NB4 (cell line): ENCODE measurements around the gene ATXN7L1.

Experiments
- DNase-seq: peaks from one replicate; pipeline ENCODE4 v3.0.0; 2010; ENCODE audit warnings: low read depth
- H3K4me3 ChIP-seq: one replicate; pipeline ENCODE4 v1.5.1; 2011; ENCODE audit warnings: mild to moderate bottlenecking, low read depth, low read length, moderate library complexity
- CTCF ChIP-seq: IDR thresholded peaks from one replicate; pipeline ENCODE4 v1.5.1; 2012; ENCODE audit warnings: low read depth, low read length
- MAX ChIP-seq: IDR thresholded peaks from 2 replicates; pipeline ENCODE4 v1.6.1; 2011; ENCODE audit warnings: low read depth, low read length
- MYC ChIP-seq: IDR thresholded peaks from 2 replicates; pipeline ENCODE4 v1.6.1; 2011; ENCODE audit warnings: low read depth, low read length
- POLR2A ChIP-seq: IDR thresholded peaks from 2 replicates; pipeline ENCODE4 v1.6.1; 2011; ENCODE audit warnings: mild to moderate bottlenecking; ENCODE audit not compliant: insufficient read length; ENCODE audit errors: extremely low read depth

ATXN7L1 gene

GRCh38 chr7:105879782-105880181 is 3.4 kb upstream of the ATXN7L1 start:
- no peak for TF ChIP-seq POLR2A
- TF ChIP-seq MAX, result no peak
- TF ChIP-seq MYC, result no peak
- no peak for TF ChIP-seq CTCF
- H3K4me3 ChIP-seq, result no peak overlapping the region
- no peak for DNase-seq

GRCh38 chr7:105878746-105879605 is 2.6 kb upstream of the ATXN7L1 start:
- TF ChIP-seq POLR2A (no peak), MYC (no peak), MAX (no peak), CTCF (no peak)
- no peak for DNase-seq
- H3K4me3 ChIP-seq, result no peak overlapping the region

GRCh38 chr7:105877736-105878135 is 1.3 kb upstream of the ATXN7L1 start:
- TF ChIP-seq MYC (no peak), POLR2A (no peak), CTCF (no peak), MAX (no peak)
- no peak overlapping the region for H3K4me3 ChIP-seq
- DNase-seq, result no peak

- peak; percentile 28 for DNase-seq
- peak overlapping the region; percentile 19 for H3K4me3 ChIP-seq
Observed at GRCh38 chr7:105876964-105877601, 684 bp upstream of the ATXN7L1 start.

GRCh38 chr7:105875505-105875904 is 894 bp downstream of the ATXN7L1 start:
- no peak for DNase-seq
- H3K4me3 ChIP-seq, result peak overlapping the region; percentile 73
- TF ChIP-seq POLR2A, result no peak
- no peak for TF ChIP-seq CTCF
- TF ChIP-seq MAX, result no peak
- no peak for TF ChIP-seq MYC

More at GRCh38 chr7:105876964-105877601, 684 bp upstream of the ATXN7L1 start:
- TF ChIP-seq CTCF, result no peak
- no peak for TF ChIP-seq MYC
- no peak for TF ChIP-seq MAX
- no peak for TF ChIP-seq POLR2A
